Subcutaneous adipose tissue (tissue), 4 donors: Measurements from ENCODE around the gene KAZN. TPM values are rescaled to one million over a fixed set of nuclear protein-coding genes. Genes with fewer than 3 reads are reported as not detected.

Experiments
- CTCF ChIP-seq: fragments of 450-650 bp; IDR thresholded peaks from one replicate; pipeline ENCODE4 v1.5.1; 2016; ENCODE audit warnings: low read depth, mild to moderate bottlenecking, control low read depth, antibody characterized with exemption, moderate library complexity
- total RNA-seq, 4 donors: library from RNA; depleted of rRNA; stranded (reverse); fragments of >200 nt; gene quantifications; one replicate each; pipeline ENCODE4 v1.1.0, GENCODE V29; 2016

The KAZN gene
- total RNA-seq, 4 donors from 2014 or later = 7.5 to 22.2 (median 10.4) TPM

DNA sequence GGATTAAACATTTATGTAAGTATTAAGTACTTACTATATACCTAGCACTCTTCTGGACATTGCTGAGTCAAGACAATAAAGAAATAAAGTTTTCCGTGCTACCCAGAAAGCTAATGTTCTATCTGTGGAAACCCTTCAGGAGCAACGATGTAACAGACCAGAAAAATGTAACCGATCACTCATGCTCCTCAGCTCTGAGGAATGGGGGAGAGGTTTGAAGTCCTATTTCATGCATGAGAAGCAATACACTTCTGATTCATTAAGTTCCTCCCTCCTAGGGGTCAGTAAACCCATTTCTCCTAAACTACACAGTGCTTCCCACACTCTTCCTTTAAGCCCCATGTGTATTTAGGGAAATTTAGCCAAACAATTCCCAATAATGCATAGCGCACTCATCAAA, 25.6 kb upstream of the KAZN start:
- no peak for TF ChIP-seq CTCF

GRCh38 chr1:14576155-14576554, 22.3 kb upstream of the KAZN start:
- TF ChIP-seq CTCF = no peak

GRCh38 chr1:14577261-14577660, 21.2 kb upstream of the KAZN start:
- TF ChIP-seq CTCF = no peak

DNA sequence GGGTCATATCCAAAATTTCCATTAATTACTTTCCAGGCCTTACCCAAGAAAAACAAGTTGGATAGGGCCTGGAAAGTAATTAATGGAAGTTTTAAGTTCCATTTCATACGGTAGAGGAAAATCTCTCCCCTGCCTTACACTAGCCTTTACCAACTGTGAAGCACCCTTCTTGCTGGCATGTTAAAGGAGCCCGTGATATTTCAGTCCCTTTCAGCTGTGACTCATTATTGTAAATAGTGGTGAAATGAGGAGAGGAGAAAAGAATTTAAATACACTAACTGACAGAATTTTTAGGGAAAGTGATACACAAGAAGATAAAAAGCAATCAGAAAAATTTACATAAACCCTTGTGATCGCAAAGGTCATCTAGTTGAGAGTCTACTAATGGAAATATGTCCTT, 20.3 kb upstream of the KAZN start:
- TF ChIP-seq CTCF = no peak

GRCh38 chr1:14580986-14581385, 17.5 kb upstream of the KAZN start:
- TF ChIP-seq CTCF = no peak

DNA sequence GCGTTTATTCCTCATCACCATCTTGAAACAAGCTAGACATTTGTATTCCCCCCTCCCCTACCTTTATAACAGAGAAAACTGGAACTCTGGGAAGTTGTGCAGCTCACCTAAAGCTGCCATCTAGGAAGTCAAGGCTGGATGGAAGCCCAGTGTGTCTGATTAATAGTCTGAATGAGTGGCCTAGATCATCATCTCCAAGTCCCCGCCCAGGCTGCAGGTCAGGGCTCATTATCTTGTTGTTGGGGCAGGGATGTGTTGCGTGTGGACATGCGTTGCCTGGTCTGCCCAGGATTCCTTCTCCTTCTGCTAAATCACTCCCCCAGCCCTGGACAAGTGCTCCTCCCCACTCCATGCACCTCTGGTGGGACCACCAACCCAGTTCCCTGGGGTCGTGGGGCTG, 14.7 kb upstream of the KAZN start:
- TF ChIP-seq CTCF = no peak

- no peak for TF ChIP-seq CTCF
These were observed 12.8 kb upstream of the KAZN start for GRCh38 chr1:14585728-14586127.
